Measurements from ENCODE around the gene TMEM247. TPM values are rescaled to one million over a fixed set of nuclear protein-coding genes. Genes with fewer than 3 reads are reported as not detected.

Gene TMEM247
- total and polyA plus RNA-seq, 4 experiments from 2014 or later: not detected

Other genes with a start within 250 kb of the TMEM247 start
- gene EPAS1, start 182.2 kb upstream of the TMEM247 start, total RNA-seq: 1 to 10 TPM; 2.3 to 2.7 TPM
- gene EPAS1, start 182.2 kb upstream of the TMEM247 start, polyA plus RNA-seq: under 1 TPM in 1 of 2 donors, not detected in 1; 0.40 TPM
- 10 to 100 TPM; 26.5 to 30.6 TPM for gene RHOQ, start 62.9 kb downstream of the TMEM247 start, total RNA-seq
- 1 to 10 TPM in 1 of 2 donors, under 1 TPM in 1; 0.46 to 2.3 TPM for gene RHOQ, start 62.9 kb downstream of the TMEM247 start, polyA plus RNA-seq
- 10 to 100 TPM; 22.8 to 25.5 TPM for gene ATP6V1E2, start 63.0 kb downstream of the TMEM247 start, total RNA-seq
- gene ATP6V1E2, start 63.0 kb downstream of the TMEM247 start, polyA plus RNA-seq: 1 to 10 TPM; 6.8 to 9.6 TPM
- 10 to 100 TPM; 26.9 to 30.7 TPM for gene PIGF, start 137.5 kb downstream of the TMEM247 start, total RNA-seq
- gene PIGF, start 137.5 kb downstream of the TMEM247 start, polyA plus RNA-seq: 10 to 100 TPM in 1 of 2 donors, 1 to 10 TPM in 1; 9.3 to 23.8 TPM
- 10 to 100 TPM; 19.2 to 20.9 TPM for gene CRIPT, start 137.7 kb downstream of the TMEM247 start, total RNA-seq
- gene CRIPT, start 137.7 kb downstream of the TMEM247 start, polyA plus RNA-seq: 10 to 100 TPM in 1 of 2 donors, 1 to 10 TPM in 1; 8.3 to 14.0 TPM
- gene SOCS5, start 219.7 kb downstream of the TMEM247 start, total RNA-seq: 10 to 100 TPM; 13.3 to 13.6 TPM
- 1 to 10 TPM; 4.0 to 5.1 TPM for gene SOCS5, start 219.7 kb downstream of the TMEM247 start, polyA plus RNA-seq